Ishikawa (cell line): ENCODE results near the gene BEND3.

Experiments
- CEBPB ChIP-seq: IDR thresholded peaks from 2 replicates; pipeline ENCODE4 v1.6.1; 2012
- CREB1 ChIP-seq: IDR thresholded peaks from 2 replicates; pipeline ENCODE4 v1.6.1; 2012; ENCODE audit warnings: low read depth
- EGR1 ChIP-seq: IDR thresholded peaks from 2 replicates; pipeline ENCODE4 v1.6.1; 2012
- EP300 ChIP-seq: IDR thresholded peaks from 2 replicates; pipeline ENCODE4 v1.6.1; 2012; ENCODE audit warnings: borderline replicate concordance
- FOXM1 ChIP-seq: IDR thresholded peaks from 2 replicates; pipeline ENCODE4 v1.6.1; 2012; ENCODE audit warnings: low read depth, borderline replicate concordance
- NFIC ChIP-seq: IDR thresholded peaks from 2 replicates; pipeline ENCODE4 v1.6.1; 2012
- RAD21 ChIP-seq: IDR thresholded peaks from 2 replicates; pipeline ENCODE4 v1.6.1; 2012; ENCODE audit warnings: low read depth
- TAF1 ChIP-seq: IDR thresholded peaks from 2 replicates; pipeline ENCODE4 v1.6.1; 2012; ENCODE audit warnings: low read depth, mild to moderate bottlenecking
- TCF12 ChIP-seq: IDR thresholded peaks from 2 replicates; pipeline ENCODE4 v1.6.1; 2012; ENCODE audit warnings: low read depth
- TEAD4 ChIP-seq: IDR thresholded peaks from 2 replicates; pipeline ENCODE4 v1.6.1; 2012
- USF1 ChIP-seq: IDR thresholded peaks from 2 replicates; pipeline ENCODE4 v1.6.1; 2012
- YY1 ChIP-seq: IDR thresholded peaks from 2 replicates; pipeline ENCODE4 v1.6.1; 2012; ENCODE audit warnings: low read depth
- ZBTB7A ChIP-seq: IDR thresholded peaks from 2 replicates; pipeline ENCODE4 v1.6.1; 2012; ENCODE audit warnings: low read depth
- TF ChIP-seq, protein P1 (sequence below): IDR thresholded peaks from 2 replicates; pipeline ENCODE4 v1.6.1; 2012; ENCODE audit warnings: low read depth, mild to moderate bottlenecking
- TF ChIP-seq, protein P2 (sequence below): IDR thresholded peaks from 2 replicates; pipeline ENCODE4 v1.6.1; 2012

Gene BEND3

DNA sequence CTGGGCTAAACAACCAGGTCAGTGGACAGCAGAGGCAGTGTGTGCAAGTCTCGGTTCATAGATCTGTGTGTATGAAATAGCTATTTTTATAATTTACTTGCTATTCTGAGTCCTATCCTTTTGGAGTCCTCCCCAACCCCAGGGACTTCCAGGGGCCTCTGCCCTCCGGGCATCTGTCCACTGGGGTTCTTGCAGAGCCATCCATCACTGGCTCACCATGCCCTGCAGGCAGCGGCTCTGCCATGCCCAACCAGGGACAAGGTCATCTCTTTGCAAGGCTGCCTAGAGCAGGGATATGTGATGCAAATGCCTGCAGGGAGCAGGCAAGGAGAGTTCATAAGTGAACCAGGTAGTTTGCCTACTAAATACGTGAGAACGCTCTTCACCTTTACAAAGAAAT, 10.5 kb upstream of the BEND3 start:
- TF ChIP-seq RAD21, result no peak
- no peak for TF ChIP-seq YY1
- no peak for TF ChIP-seq EGR1
- TF ChIP-seq ZBTB7A, result no peak
- TF ChIP-seq CREB1, result no peak
- TF ChIP-seq, protein P1, sequence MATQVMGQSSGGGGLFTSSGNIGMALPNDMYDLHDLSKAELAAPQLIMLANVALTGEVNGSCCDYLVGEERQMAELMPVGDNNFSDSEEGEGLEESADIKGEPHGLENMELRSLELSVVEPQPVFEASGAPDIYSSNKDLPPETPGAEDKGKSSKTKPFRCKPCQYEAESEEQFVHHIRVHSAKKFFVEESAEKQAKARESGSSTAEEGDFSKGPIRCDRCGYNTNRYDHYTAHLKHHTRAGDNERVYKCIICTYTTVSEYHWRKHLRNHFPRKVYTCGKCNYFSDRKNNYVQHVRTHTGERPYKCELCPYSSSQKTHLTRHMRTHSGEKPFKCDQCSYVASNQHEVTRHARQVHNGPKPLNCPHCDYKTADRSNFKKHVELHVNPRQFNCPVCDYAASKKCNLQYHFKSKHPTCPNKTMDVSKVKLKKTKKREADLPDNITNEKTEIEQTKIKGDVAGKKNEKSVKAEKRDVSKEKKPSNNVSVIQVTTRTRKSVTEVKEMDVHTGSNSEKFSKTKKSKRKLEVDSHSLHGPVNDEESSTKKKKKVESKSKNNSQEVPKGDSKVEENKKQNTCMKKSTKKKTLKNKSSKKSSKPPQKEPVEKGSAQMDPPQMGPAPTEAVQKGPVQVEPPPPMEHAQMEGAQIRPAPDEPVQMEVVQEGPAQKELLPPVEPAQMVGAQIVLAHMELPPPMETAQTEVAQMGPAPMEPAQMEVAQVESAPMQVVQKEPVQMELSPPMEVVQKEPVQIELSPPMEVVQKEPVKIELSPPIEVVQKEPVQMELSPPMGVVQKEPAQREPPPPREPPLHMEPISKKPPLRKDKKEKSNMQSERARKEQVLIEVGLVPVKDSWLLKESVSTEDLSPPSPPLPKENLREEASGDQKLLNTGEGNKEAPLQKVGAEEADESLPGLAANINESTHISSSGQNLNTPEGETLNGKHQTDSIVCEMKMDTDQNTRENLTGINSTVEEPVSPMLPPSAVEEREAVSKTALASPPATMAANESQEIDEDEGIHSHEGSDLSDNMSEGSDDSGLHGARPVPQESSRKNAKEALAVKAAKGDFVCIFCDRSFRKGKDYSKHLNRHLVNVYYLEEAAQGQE, result no peak
- TF ChIP-seq TAF1, result no peak
- TF ChIP-seq TCF12, result no peak
- no peak for TF ChIP-seq CEBPB
- no peak for TF ChIP-seq FOXM1
- no peak for TF ChIP-seq NFIC
- TF ChIP-seq EP300, result no peak
- TF ChIP-seq, protein P2, sequence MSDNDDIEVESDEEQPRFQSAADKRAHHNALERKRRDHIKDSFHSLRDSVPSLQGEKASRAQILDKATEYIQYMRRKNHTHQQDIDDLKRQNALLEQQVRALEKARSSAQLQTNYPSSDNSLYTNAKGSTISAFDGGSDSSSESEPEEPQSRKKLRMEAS, result no peak
- no peak for TF ChIP-seq USF1

DNA sequence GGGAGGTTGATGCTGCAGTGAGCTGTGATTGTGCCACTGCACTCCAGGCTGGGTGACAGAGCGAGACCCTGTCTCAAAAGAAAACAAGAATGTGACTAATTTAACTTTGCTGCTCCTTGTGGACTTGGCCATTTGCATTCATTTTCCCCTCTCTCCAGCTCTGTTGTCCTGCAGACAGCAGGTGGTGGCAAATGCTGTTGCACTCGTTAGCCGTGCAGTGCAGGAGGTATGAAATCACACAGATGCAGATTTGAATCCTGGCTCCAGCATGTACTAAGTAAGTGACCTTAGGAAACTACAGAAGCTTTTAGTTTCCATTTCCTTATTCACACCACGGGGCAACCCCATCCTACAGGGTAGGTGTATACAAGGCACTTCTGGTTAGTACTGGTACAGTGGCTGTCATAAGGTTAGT, 9.6 kb upstream of the BEND3 start:
- TF ChIP-seq, protein P1, result no peak
- TF ChIP-seq, protein P2, result no peak
- TF ChIP-seq TEAD4 (no peak), RAD21 (no peak), CREB1 (no peak), TAF1 (no peak), USF1 (no peak), EP300 (no peak), YY1 (no peak), ZBTB7A (no peak)

- no peak for TF ChIP-seq RAD21
- TF ChIP-seq ZBTB7A, result no peak
- no peak for TF ChIP-seq USF1
- no peak for TF ChIP-seq TCF12
- no peak for TF ChIP-seq CREB1
- no peak for TF ChIP-seq EGR1
- TF ChIP-seq, protein P1, result no peak
- no peak for TF ChIP-seq FOXM1
- no peak for TF ChIP-seq YY1
- TF ChIP-seq CEBPB, result no peak
- TF ChIP-seq TAF1, result no peak
- no peak for TF ChIP-seq EP300
- no peak for TF ChIP-seq NFIC
- no peak for TF ChIP-seq TEAD4
Measured at GRCh38 chr6:107123501-107123900, 8.2 kb upstream of the BEND3 start.

DNA sequence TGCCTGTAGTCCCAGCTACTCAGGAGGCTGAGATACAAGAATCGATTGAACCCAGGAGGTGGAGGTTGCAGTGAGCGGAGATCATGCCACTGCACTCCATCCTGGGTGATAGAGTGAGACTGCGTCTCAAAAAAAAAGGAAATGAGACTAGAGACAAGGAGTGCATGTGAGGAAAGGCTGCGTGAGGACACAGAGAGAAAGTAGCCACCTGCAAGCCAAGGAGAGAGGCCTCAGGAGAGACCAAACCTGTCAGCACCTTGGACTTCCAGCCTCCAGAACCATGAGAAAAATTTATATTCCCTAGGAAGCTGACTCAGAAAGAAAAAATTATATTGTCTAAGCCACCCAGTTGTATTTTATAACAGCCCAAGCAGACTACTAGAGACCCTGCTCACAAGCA, 7.4 kb upstream of the BEND3 start:
- TF ChIP-seq TEAD4 (no peak), EP300 (no peak), TAF1 (no peak), EGR1 (no peak), FOXM1 (no peak), NFIC (no peak), ZBTB7A (no peak)
- TF ChIP-seq, protein P1, result no peak
